Osteoblast (primary cell): ENCODE results near the gene CHCHD3. TPM values are rescaled to one million over a fixed set of nuclear protein-coding genes. Genes with fewer than 3 reads are reported as not detected.
A peak's percentile ranks its signal among the peaks of the same experiment; 100 is the strongest.

Experiments
- DNase-seq: peaks from one replicate; pipeline ENCODE4 v3.0.0; 2011; ENCODE audit warnings: low spot score, mixed read lengths; ENCODE audit not compliant: insufficient read length; ENCODE audit errors: missing footprints
- H2AFZ ChIP-seq: 2 replicates; pipeline ENCODE4 v1.6.0; 2011; ENCODE audit warnings: mild to moderate bottlenecking, low read length
- H3K27ac ChIP-seq: 2 replicates; pipeline ENCODE4 v1.5.1; 2011; ENCODE audit warnings: mild to moderate bottlenecking, low read depth, low read length, moderate library complexity
- H3K27me3 ChIP-seq: 2 replicates; pipeline ENCODE4 v1.6.0; 2012; ENCODE audit warnings: mild to moderate bottlenecking, control low read depth, inconsistent platforms, low read length, moderate library complexity; ENCODE audit not compliant: insufficient read depth
- H3K36me3 ChIP-seq: 2 replicates; pipeline ENCODE4 v1.5.1; 2011; ENCODE audit warnings: mild to moderate bottlenecking, low read length, control low read depth, moderate library complexity; ENCODE audit not compliant: insufficient read depth
- H3K4me1 ChIP-seq: 2 replicates; pipeline ENCODE4 v1.5.1; 2011; ENCODE audit warnings: mild to moderate bottlenecking, low read length, control low read depth, moderate library complexity; ENCODE audit not compliant: insufficient read depth
- H3K4me2 ChIP-seq: 2 replicates; pipeline ENCODE4 v1.6.0; 2011; ENCODE audit warnings: mild to moderate bottlenecking, low read length; ENCODE audit not compliant: insufficient read depth
- H3K4me3 ChIP-seq: fragments of 200-600 bp; sonication (generic); 3 replicates; pipeline ENCODE4 v1.5.1; 2012; ENCODE audit warnings: mild to moderate bottlenecking, low read length, inconsistent platforms; ENCODE audit not compliant: insufficient read depth
- H3K79me2 ChIP-seq: 2 replicates; pipeline ENCODE4 v1.6.0; 2012; ENCODE audit warnings: mild to moderate bottlenecking, low read length, control low read depth, inconsistent platforms; ENCODE audit not compliant: insufficient read depth
- H3K9me3 ChIP-seq: 2 replicates; pipeline ENCODE4 v1.5.1; 2011; ENCODE audit warnings: low read depth, low read length, control low read depth
- H4K20me1 ChIP-seq: 2 replicates; pipeline ENCODE4 v1.6.0; 2012; ENCODE audit warnings: mild to moderate bottlenecking, low read length, control low read depth; ENCODE audit not compliant: insufficient read depth
- CTCF ChIP-seq: IDR thresholded peaks from 2 replicates; pipeline ENCODE4 v1.5.1; 2011; ENCODE audit warnings: mild to moderate bottlenecking, low read depth, low read length, moderate library complexity; ENCODE audit errors: extremely low read depth
- total RNA-seq: library from RNA; depleted of rRNA; stranded (reverse); fragments of >200 nt; gene quantifications from 2 replicates; pipeline ENCODE4 v1.2.3, GENCODE V29; 2012

CHCHD3 gene
- total RNA-seq, 1 donor, result 89.8 TPM

DNA sequence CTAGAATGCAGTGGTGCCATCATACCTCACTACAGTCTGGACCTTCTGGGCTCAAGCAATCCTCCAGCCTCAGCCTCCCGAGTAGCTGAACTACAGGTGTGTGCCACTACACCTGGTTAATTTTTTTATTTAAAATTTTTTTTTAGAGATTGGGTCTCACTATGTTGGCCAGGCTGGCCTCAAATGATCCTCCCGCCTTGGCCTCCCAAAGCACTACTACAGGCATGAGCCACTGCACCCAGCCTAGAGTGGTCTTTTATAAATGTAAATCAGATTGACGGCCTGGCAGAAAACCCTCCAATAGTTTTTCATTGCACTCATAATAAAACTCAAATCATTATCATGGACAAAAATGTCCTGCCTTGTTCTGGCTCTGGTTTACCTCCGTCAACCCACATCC is 303.9 kb downstream of the CHCHD3 start:
- Histone ChIP-seq H2AFZ (no peak overlapping the region), H3K36me3 (no peaks in the 10 kb centered on the region), H3K4me1 (peaks cover 15% of the 10 kb centered on the region), H3K4me3 (no peak overlapping the region), H3K27ac (no peak overlapping the region), H3K27me3 (no peaks in the 10 kb centered on the region), H3K4me2 (no peak overlapping the region), H3K9me3 (no peaks in the 10 kb centered on the region), H3K79me2 (no peaks in the 10 kb centered on the region), H4K20me1 (no peaks in the 10 kb centered on the region)
- no peak for TF ChIP-seq CTCF
- no peak for DNase-seq

- no peaks in the 10 kb centered on the region for H3K79me2 ChIP-seq
Observed at GRCh38 chr7:132777414-132777813, 304.5 kb downstream of the CHCHD3 start.

GRCh38 chr7:132776048-132776620 is 305.8 kb downstream of the CHCHD3 start:
- DNase-seq, result no peak
- Histone ChIP-seq H3K79me2 (no peaks in the 10 kb centered on the region), H3K9me3 (no peaks in the 10 kb centered on the region), H3K4me2 (no peak overlapping the region), H4K20me1 (no peaks in the 10 kb centered on the region), H3K27ac (no peak overlapping the region), H3K4me3 (no peak overlapping the region), H3K27me3 (no peaks in the 10 kb centered on the region), H3K4me1 (peaks cover 8% of the 10 kb centered on the region), H3K36me3 (no peaks in the 10 kb centered on the region), H2AFZ (no peak overlapping the region)
- no peak for TF ChIP-seq CTCF

More at GRCh38 chr7:132777414-132777813, 304.5 kb downstream of the CHCHD3 start:
- no peak for DNase-seq
- Histone ChIP-seq H3K4me1 (peaks cover 11% of the 10 kb centered on the region), H3K4me2 (no peak overlapping the region), H3K4me3 (no peak overlapping the region), H3K27ac (no peak overlapping the region), H3K27me3 (no peaks in the 10 kb centered on the region), H3K36me3 (no peaks in the 10 kb centered on the region), H3K9me3 (no peaks in the 10 kb centered on the region), H2AFZ (no peak overlapping the region), H4K20me1 (no peaks in the 10 kb centered on the region)
- no peak for TF ChIP-seq CTCF

- DNase-seq, result peak; percentile 74
- H3K9me3 ChIP-seq, result no peaks in the 10 kb centered on the region
Observed at GRCh38 chr7:132773527-132773956, 308.3 kb downstream of the CHCHD3 start.

More at GRCh38 chr7:132773527-132773956, 308.3 kb downstream of the CHCHD3 start:
- peaks cover 8% of the 10 kb centered on the region for H3K4me1 ChIP-seq
- H4K20me1 ChIP-seq, result no peaks in the 10 kb centered on the region
- no peaks in the 10 kb centered on the region for H3K79me2 ChIP-seq
- H2AFZ ChIP-seq, result no peak overlapping the region
- no peak overlapping the region for H3K4me3 ChIP-seq
- H3K27me3 ChIP-seq, result no peaks in the 10 kb centered on the region
- TF ChIP-seq CTCF, result no peak
- H3K27ac ChIP-seq, result no peak overlapping the region
- H3K36me3 ChIP-seq, result no peaks in the 10 kb centered on the region
- H3K4me2 ChIP-seq, result no peak overlapping the region
